Non-pigmented ciliary epithelial cell (primary cell): ENCODE results near the gene CIDEA.
"Not testable (repeated sequence)": the region's sequence is repeated elsewhere in the genome, so short reads cannot be mapped to it uniquely, and the experiment has no call there.

ENCODE experiments used
- DNase-seq: peaks from one replicate; pipeline ENCODE4 v3.0.0-alpha.2; 2010; ENCODE audit warnings: low read depth

The CIDEA gene, protein sequence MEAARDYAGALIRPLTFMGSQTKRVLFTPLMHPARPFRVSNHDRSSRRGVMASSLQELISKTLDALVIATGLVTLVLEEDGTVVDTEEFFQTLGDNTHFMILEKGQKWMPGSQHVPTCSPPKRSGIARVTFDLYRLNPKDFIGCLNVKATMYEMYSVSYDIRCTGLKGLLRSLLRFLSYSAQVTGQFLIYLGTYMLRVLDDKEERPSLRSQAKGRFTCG

DNA sequence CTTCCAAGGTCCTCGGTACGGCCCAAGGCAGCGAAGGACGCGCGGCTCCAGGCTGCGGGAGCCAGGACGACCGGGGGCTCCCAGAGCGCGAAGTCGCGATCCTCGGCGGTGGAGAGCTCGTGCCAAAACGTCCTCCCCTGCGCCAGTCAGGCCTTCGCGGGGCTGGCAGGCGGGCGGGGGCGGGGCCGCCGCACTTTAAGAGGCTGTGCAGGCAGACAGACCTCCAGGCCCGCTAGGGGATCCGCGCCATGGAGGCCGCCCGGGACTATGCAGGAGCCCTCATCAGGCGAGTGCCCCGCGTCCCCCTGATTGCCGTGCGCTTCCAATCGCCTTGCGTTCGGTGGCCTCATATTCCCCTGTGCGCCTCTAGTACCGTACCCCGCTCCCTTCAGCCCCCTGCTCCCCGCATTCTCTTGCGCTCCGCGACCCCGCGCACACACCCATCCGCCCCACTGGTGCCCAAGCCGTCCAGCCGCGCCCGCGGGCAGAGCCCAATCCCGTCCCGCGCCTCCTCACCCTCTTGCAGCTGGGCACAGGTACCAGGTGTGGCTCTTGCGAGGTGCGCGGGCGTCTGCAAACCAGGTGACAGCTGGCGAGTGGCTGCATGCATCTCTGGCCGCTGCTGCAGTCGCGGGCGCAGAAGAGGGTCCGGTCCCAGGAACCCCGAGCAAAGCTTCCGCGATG is at the start of gene CIDEA:
Gene CIDEA (plus strand): TSS at position 226 of the 684 bp plus-strand sequence. CDS start 23 bp downstream, at position 249.
- DNase-seq: no peak

GRCh38 chr18:12208296-12209153 is 45.6 kb upstream of the CIDEA start:
- not testable (repeated sequence) for DNase-seq

DNA sequence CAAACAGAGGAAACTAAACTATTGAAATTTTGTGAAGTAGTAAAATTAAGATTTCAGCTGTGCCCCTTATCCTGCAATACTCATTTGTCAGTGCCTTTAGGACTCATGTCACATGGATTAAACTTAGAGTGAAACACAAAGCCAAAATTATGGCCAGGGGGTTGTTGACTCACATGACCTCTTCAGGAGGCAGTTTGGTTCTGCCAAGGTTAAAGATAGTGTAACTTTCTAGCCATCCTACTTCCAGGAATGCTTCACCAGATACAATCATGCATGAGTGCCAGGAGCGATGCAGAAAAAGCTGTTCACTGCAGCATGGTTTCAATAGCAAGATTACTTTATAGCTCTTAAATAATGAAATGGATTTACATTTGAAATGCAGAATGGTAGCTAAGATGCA is 41.9 kb upstream of the CIDEA start:
- DNase-seq: not testable (repeated sequence)

DNA sequence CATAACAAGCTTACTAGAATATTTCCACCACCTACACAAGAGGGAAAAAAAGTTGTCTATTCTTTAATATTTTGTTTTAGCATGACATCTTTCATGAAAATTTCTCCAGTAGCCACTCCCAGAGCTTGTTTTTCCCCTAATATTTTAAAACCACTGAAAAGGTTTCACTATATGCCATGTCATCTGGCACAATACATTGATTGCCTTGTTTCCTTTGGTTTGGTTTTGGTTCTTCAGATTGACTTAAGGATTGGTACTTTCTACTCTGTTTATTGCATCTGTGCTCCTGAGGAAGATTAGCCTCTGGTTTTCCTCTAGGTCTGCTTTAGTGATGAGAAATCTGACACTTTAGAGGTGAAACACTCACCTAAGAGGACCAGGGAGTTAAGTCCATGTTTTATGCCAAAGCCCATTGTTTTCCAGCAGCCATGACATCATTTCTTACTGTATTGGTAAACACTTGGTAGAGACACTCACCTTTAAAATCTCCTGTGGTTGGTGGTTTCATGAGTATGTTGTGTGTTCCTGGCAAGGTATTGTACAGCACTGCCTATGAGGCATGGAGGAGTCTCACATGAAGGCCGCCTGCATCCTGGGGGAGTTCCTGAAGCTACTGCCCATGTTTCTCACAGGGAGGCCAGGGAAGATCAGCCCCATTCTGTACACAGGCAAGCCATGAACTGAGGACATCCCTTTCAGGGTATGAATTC is 39.7 kb upstream of the CIDEA start:
- DNase-seq: not testable (repeated sequence)

- not testable (repeated sequence) for DNase-seq
Measured at GRCh38 chr18:12216471-12216870, 37.7 kb upstream of the CIDEA start.

DNA sequence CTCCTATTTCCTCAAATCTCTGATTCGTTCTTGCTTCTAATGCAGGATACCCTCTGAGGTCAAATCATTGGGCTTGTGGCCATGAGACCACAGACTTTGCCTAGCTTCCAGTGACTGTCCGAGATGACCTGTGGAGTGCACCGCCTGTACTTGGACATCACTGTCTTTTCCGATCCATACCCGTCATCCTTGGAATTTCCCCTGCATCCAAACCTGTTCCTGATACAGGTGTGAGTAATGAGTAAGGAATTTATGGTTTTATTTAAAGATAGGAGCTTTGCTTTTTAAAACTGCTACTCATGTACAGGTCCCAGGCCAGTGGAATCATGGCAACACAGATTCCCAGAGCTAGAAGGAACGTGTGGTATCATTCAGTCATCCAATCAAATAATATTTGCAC is 35.6 kb upstream of the CIDEA start:
- not testable (repeated sequence) for DNase-seq

GRCh38 chr18:12222041-12222440 is 32.1 kb upstream of the CIDEA start:
- not testable (repeated sequence) for DNase-seq

GRCh38 chr18:12223326-12223725 is 30.8 kb upstream of the CIDEA start:
- not testable (repeated sequence) for DNase-seq

DNA sequence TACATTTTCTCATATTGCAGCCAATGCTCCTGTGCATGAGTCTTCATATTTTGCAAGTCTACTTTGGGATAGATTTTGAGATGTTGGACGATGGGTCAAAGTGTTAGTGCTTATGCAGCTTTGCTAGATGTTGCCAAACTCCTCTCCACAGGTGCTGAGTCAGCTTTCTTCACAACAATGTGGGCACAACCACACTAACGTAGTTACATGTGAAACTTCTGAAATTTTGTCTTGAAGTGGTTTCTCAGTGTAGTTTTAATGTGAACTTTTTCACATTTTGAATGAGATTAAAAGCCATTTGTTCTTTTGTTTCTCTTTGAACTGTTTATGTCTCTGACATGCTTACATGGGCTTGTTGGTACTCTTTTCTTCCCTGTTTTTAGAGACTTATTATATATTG is 27.4 kb upstream of the CIDEA start:
- DNase-seq: not testable (repeated sequence)

- not testable (repeated sequence) for DNase-seq
Measured at GRCh38 chr18:12227399-12228186, 26.6 kb upstream of the CIDEA start.

GRCh38 chr18:12228308-12228707 is 25.9 kb upstream of the CIDEA start:
- not testable (repeated sequence) for DNase-seq

DNA sequence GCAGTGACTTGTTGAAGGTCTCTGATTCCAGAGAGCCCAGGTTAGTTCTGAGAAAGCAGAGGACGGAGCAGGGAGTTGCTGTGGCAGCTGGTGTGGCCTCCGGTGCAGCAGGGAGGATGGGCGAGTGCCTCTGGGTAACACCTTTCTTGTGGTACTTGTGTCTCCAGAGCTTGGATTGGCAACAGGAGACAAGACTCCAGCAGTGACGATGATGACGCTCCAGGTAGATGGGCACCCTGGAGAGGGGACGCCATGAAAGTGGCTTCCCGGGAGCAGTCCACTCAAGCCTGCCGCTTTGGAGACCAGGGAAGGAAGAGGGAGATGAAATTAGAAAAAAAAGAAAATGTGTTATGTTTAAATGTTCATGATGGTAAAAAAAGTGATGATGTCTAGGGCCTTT is 23.6 kb upstream of the CIDEA start:
- DNase-seq: not testable (repeated sequence)

- DNase-seq: no peak
Measured at GRCh38 chr18:12231040-12231882, 22.9 kb upstream of the CIDEA start.

GRCh38 chr18:12231986-12232385 is 22.2 kb upstream of the CIDEA start:
- DNase-seq: no peak

GRCh38 chr18:12233378-12233777 is 20.8 kb upstream of the CIDEA start:
- DNase-seq: peak; percentile 65

GRCh38 chr18:12234451-12235190 is 19.5 kb upstream of the CIDEA start:
- no peak for DNase-seq

GRCh38 chr18:12236141-12236540 is 18.0 kb upstream of the CIDEA start:
- no peak for DNase-seq

GRCh38 chr18:12236934-12237832 is 17.0 kb upstream of the CIDEA start:
- no peak for DNase-seq
